PC-9 (cell line): ENCODE results near the gene MSN. TPM values are rescaled to one million over a fixed set of nuclear protein-coding genes. Genes with fewer than 3 reads are reported as not detected.

Experiments used
- BruUV-seq: library from RNA; stranded (reverse); fragments of 400-500 nt; replicated peaks from 2 replicates; lab custom pipeline; 2021; lab: Mats Ljungman, UMichigan
- CTCF ChIA-PET: fragments of 300-600 bp; sonication (Branson Sonifier 250); formaldehyde crosslinking; loops from one replicate; lab custom pipeline; 2022; ENCODE audit warnings: antibody characterized with exemption; lab: Charles Lee
- POLR2A ChIA-PET: fragments of 300-600 bp; sonication (Branson Sonifier 250); formaldehyde crosslinking; loops from one replicate; lab custom pipeline; 2022; ENCODE audit warnings: antibody characterized with exemption; ENCODE audit not compliant: unreplicated experiment; lab: Charles Lee
- DNase-seq, 2 experiments: peaks; one replicate each; pipeline versions ENCODE4 v3.0.0 to v3.0.0-alpha.2; 2015 to 2022; ENCODE audit warnings: mixed read lengths in 1 of 2
- H2AFZ ChIP-seq: fragments of 200-600 bp; sonication (generic); 2 replicates; pipeline ENCODE4 v1.8.1; 2017; ENCODE audit warnings: antibody characterized with exemption
- H3F3A ChIP-seq: fragments of 200-600 bp; sonication (generic); 2 replicates; pipeline ENCODE4 v1.8.1; 2017; ENCODE audit warnings: antibody characterized with exemption, mild to moderate bottlenecking, low read depth; ENCODE audit not compliant: insufficient read depth
- H3K27ac ChIP-seq: fragments of 200-600 bp; sonication (generic); 2 replicates; pipeline ENCODE4 v1.6.1; 2016; ENCODE audit warnings: mixed run types
- H3K27me3 ChIP-seq: fragments of 200-600 bp; sonication (generic); 2 replicates; pipeline ENCODE4 v1.6.1; 2016; ENCODE audit warnings: low read depth, mixed run types; ENCODE audit not compliant: insufficient read depth
- H3K36me3 ChIP-seq: fragments of 200-600 bp; sonication (generic); 2 replicates; pipeline ENCODE4 v1.6.1; 2016; ENCODE audit warnings: low read depth, mixed run types
- H3K4me1 ChIP-seq: fragments of 200-600 bp; sonication (generic); replicated peaks from 2 replicates; pipeline ENCODE4 v1.6.1; 2016; ENCODE audit warnings: mixed run types; ENCODE audit not compliant: insufficient read depth
- H3K4me2 ChIP-seq: fragments of 200-600 bp; sonication (generic); 2 replicates; pipeline ENCODE4 v1.6.1; 2017; ENCODE audit warnings: mixed run types
- H3K4me3 ChIP-seq: fragments of 200-600 bp; sonication (generic); 2 replicates; pipeline ENCODE4 v1.6.1; 2016; ENCODE audit warnings: mixed run types
- H3K79me2 ChIP-seq: fragments of 200-600 bp; sonication (generic); 2 replicates; pipeline ENCODE4 v1.6.1; 2017; ENCODE audit warnings: low read depth, mixed run types
- H3K9me2 ChIP-seq: fragments of 200-600 bp; sonication (generic); 2 replicates; pipeline ENCODE4 v1.8.1; 2017; ENCODE audit warnings: mild to moderate bottlenecking; ENCODE audit not compliant: insufficient read depth
- H3K9me3 ChIP-seq: fragments of 200-600 bp; sonication (generic); 2 replicates; pipeline ENCODE4 v1.8.1; 2016; ENCODE audit warnings: low read depth; ENCODE audit not compliant: insufficient read depth
- H4K20me1 ChIP-seq: fragments of 200-600 bp; sonication (generic); 2 replicates; pipeline ENCODE4 v1.8.1; 2017; ENCODE audit not compliant: insufficient read depth
- EZH2 ChIP-seq: fragments of 200-600 bp; sonication (generic); IDR thresholded peaks from 2 replicates; pipeline ENCODE4 v1.8.0; 2017; ENCODE audit warnings: antibody characterized with exemption, low read depth
- intact Hi-C: fragments of 100-400 bp; cut with micrococcal nuclease; formaldehyde crosslinking; loops from one replicate; pipeline ENCODE4 v1.10.0; 2022; ENCODE audit not compliant: unreplicated experiment
- total RNA-seq: library from RNA; stranded (reverse); gene quantifications from 2 replicates; pipeline ENCODE4 v1.2.3, GENCODE V29; 2021
- TF ChIP-seq, protein P1 (sequence below): fragments of 200-600 bp; sonication (generic); conservative IDR thresholded peaks from 2 replicates; pipeline ENCODE4 v1.6.1; 2017; ENCODE audit warnings: mixed run types, antibody characterized with exemption, mild to moderate bottlenecking, moderate library complexity

MSN gene
- total RNA-seq, 1 experiment from 2014 or later, result 235 TPM

DNA sequence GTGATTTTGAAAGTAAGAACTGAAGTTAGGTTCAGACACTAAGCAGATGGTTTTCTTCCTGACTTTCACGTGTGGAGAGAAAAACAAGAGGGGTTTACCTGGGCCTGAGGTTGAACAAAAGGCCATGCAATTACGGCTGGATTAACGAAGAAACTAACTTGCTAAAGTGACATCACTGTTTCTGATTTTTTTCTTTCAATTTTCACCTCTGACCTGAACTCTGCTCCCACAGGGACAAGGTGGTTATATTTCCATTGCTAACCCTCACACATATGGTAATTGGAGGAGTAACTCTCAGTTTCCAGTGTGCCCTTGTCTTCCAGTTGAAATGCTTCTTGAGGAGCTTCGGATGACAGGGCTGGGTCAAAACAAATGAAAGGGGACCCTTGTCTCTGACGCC, 38.0 kb downstream of the MSN start:
- H3K4me3 ChIP-seq, result no peak overlapping the region
- peak overlapping the region; percentile 29 for H3K27ac ChIP-seq
- intact Hi-C loops, result loop anchor here (10.0 kb wide), 1 partner anchor 111 kb away; no protein-coding TSS in a partner anchor
- H3K4me1 ChIP-seq, result peaks cover 21% of the 10 kb centered on the region
- H3F3A ChIP-seq, result no peaks in the 10 kb centered on the region; the same call in 1 of the 2 replicates
- ChIA-PET POLR2A (no interaction called here), CTCF (interaction anchor here (1.1 kb wide), 1 partner anchor 61 kb away, joined by 15 read pairs; no protein-coding TSS in a partner anchor)
- no peaks in the 10 kb centered on the region for H3K36me3 ChIP-seq
- H3K27me3 ChIP-seq, result no peaks in the 10 kb centered on the region
- no peaks in the 10 kb centered on the region for H3K9me3 ChIP-seq
- no peak overlapping the region for H2AFZ ChIP-seq
- no peak for TF ChIP-seq EZH2
- TF ChIP-seq, protein P1, sequence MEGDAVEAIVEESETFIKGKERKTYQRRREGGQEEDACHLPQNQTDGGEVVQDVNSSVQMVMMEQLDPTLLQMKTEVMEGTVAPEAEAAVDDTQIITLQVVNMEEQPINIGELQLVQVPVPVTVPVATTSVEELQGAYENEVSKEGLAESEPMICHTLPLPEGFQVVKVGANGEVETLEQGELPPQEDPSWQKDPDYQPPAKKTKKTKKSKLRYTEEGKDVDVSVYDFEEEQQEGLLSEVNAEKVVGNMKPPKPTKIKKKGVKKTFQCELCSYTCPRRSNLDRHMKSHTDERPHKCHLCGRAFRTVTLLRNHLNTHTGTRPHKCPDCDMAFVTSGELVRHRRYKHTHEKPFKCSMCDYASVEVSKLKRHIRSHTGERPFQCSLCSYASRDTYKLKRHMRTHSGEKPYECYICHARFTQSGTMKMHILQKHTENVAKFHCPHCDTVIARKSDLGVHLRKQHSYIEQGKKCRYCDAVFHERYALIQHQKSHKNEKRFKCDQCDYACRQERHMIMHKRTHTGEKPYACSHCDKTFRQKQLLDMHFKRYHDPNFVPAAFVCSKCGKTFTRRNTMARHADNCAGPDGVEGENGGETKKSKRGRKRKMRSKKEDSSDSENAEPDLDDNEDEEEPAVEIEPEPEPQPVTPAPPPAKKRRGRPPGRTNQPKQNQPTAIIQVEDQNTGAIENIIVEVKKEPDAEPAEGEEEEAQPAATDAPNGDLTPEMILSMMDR, result no peak
- no TSS peak for BruUV-seq
- H3K9me2 ChIP-seq, result no peaks in the 10 kb centered on the region
- peaks cover 28% of the 10 kb centered on the region; the same call in 1 of the 2 replicates for H3K79me2 ChIP-seq
- peak overlapping the region; percentile 34; the same call in 1 of the 2 replicates for H3K4me2 ChIP-seq
- no peak for DNase-seq
- H4K20me1 ChIP-seq, result no peaks in the 10 kb centered on the region

DNA sequence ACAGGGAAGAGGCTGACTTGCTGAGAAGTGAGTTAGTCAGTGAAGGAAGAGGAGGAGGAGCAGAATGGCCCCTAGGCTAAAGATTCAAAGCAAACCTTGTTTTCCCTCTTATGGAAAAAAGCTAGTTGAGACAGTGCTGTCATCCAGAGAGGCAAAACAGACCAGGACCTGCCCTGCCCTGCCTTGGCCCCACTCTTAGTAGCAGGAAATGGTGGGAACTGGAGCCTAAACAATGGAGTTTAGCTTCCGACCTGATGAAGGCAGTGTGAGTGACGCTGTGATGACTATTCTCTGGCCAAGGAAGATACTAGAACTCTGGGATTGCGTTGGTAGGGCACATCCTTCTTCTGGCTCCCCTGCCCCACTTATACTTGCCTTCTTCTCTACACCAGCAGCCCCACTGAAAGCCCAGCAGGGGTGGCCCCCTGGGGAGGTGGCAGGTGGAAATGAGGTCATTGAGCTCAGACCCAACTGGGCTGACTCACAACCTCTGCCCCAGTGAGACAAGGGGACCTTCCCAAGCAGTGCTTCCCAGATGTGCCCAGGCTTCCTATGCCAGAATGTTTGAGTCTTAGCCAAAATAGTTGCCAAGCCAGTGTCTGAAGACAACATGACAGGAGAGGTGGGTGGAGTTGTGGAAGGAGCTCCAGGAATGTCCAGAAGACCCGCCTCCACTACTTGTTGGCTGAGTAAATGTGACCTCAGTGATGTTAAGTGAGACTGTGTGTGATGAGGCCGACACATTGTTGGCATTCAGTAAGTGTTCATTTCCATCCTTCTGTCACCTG, 38.8 kb downstream of the MSN start:
- no peak overlapping the region for H3K4me3 ChIP-seq
- H3K4me2 ChIP-seq, result peak overlapping the region; percentile 34; the same call in 1 of the 2 replicates
- peak overlapping the region; percentile 29 for H3K27ac ChIP-seq
- H2AFZ ChIP-seq, result no peak overlapping the region
- TF ChIP-seq, protein P1, result no peak
- TF ChIP-seq EZH2, result no peak
- H3K9me2 ChIP-seq, result no peaks in the 10 kb centered on the region
- ChIA-PET CTCF (interaction anchor here (0.7 to 1.1 kb wide), 2 partner anchors 39 to 61 kb away, joined by 3 to 15 read pairs; no protein-coding TSS in a partner anchor), POLR2A (interaction anchor here (0.7 kb wide), 1 partner anchor 177 kb away, joined by 6 read pairs; no protein-coding TSS in a partner anchor)
- no peaks in the 10 kb centered on the region for H3K36me3 ChIP-seq
- BruUV-seq, result no TSS peak
- peaks cover 27% of the 10 kb centered on the region; the same call in 1 of the 2 replicates for H3K79me2 ChIP-seq
- H3K4me1 ChIP-seq, result peaks cover 21% of the 10 kb centered on the region
- DNase-seq, result peak; percentile 61 to 63
- no peaks in the 10 kb centered on the region for H4K20me1 ChIP-seq
- no peaks in the 10 kb centered on the region; the same call in 1 of the 2 replicates for H3F3A ChIP-seq
- intact Hi-C loops, result loop anchor here (1.0 to 10.0 kb wide), 3 partner anchors 38 to 111 kb away; no protein-coding TSS in a partner anchor
- no peaks in the 10 kb centered on the region for H3K9me3 ChIP-seq
- H3K27me3 ChIP-seq, result no peaks in the 10 kb centered on the region

DNA sequence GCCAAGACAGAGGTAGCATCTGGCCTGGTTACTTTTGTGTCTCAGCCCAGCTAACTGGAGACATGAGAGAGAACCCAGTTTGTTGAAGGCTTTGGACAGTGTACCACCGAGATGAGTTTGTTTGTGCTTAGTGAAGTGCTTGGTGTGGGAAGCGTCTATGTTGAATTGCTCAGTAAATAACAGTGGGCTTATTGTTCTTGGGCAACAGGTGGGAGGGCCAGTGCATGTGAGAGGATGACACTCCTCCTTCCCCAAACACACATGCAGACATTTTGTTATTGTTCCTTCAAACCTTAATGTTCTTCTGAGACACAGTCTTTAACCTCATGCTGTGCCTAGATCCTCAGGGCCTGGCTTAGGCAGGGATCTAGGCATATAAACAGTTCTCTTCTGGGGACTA, 39.7 kb downstream of the MSN start:
- Histone ChIP-seq H3K27me3 (no peaks in the 10 kb centered on the region), H3K27ac (peak overlapping the region; percentile 39; the same call in 1 of the 2 replicates), H3K4me1 (peaks cover 21% of the 10 kb centered on the region), H3K9me3 (no peaks in the 10 kb centered on the region), H3K4me2 (no peak overlapping the region), H2AFZ (no peak overlapping the region), H3K9me2 (no peaks in the 10 kb centered on the region), H3K79me2 (peaks cover 30% of the 10 kb centered on the region; the same call in 1 of the 2 replicates), H3K4me3 (no peak overlapping the region), H3F3A (no peaks in the 10 kb centered on the region; the same call in 1 of the 2 replicates), H4K20me1 (no peaks in the 10 kb centered on the region), H3K36me3 (no peaks in the 10 kb centered on the region)
- POLR2A ChIA-PET, result no interaction called here
- intact Hi-C loops, result loop anchor here (10.0 kb wide), 1 partner anchor 112 kb away; no protein-coding TSS in a partner anchor
- TF ChIP-seq EZH2, result no peak
- TF ChIP-seq, protein P1, result no peak
- DNase-seq, result no peak
- BruUV-seq, result no TSS peak
- CTCF ChIA-PET, result no interaction called here
